Hepatocyte (in vitro differentiated cells): Measurements from ENCODE around the gene MAP2. TPM values are rescaled to one million over a fixed set of nuclear protein-coding genes. Genes with fewer than 3 reads are reported as not detected.

ENCODE experiments used
- DNase-seq: peaks from one replicate; pipeline ENCODE4 v3.0.0-alpha.2; 2016; ENCODE audit warnings: low spot score
- H2AFZ ChIP-seq: fragments of 200-600 bp; sonication (generic); 2 replicates; pipeline ENCODE4 v1.6.0; 2016; ENCODE audit warnings: antibody characterized with exemption, mild to moderate bottlenecking
- H3K27ac ChIP-seq: fragments of 200-600 bp; sonication (generic); 2 replicates; pipeline ENCODE4 v1.5.1; 2016; ENCODE audit warnings: mild to moderate bottlenecking
- H3K27me3 ChIP-seq: fragments of 200-600 bp; sonication (generic); 2 replicates; pipeline ENCODE4 v1.6.1; 2016
- H3K36me3 ChIP-seq: fragments of 200-600 bp; sonication (generic); replicated peaks from 2 replicates; pipeline ENCODE4 v1.5.1; 2016; ENCODE audit warnings: low read depth; ENCODE audit not compliant: insufficient read depth
- H3K4me1 ChIP-seq: fragments of 200-600 bp; sonication (generic); 2 replicates; pipeline ENCODE4 v1.5.1; 2016; ENCODE audit warnings: mild to moderate bottlenecking, moderate library complexity; ENCODE audit not compliant: insufficient read depth
- H3K4me2 ChIP-seq: fragments of 200-600 bp; sonication (generic); 2 replicates; pipeline ENCODE4 v1.6.0; 2016
- H3K4me3 ChIP-seq: fragments of 200-600 bp; sonication (generic); 2 replicates; pipeline ENCODE4 v1.5.1; 2016; ENCODE audit warnings: mild to moderate bottlenecking
- H3K79me2 ChIP-seq: fragments of 200-600 bp; sonication (generic); 2 replicates; pipeline ENCODE4 v1.6.0; 2017; ENCODE audit warnings: mild to moderate bottlenecking
- H3K9me2 ChIP-seq: fragments of 200-600 bp; sonication (generic); replicated peaks from 2 replicates; pipeline ENCODE4 v1.6.0; 2017; ENCODE audit warnings: mild to moderate bottlenecking; ENCODE audit not compliant: insufficient read depth
- H3K9me3 ChIP-seq: fragments of 200-600 bp; sonication (generic); 2 replicates; pipeline ENCODE4 v1.5.1; 2016; ENCODE audit warnings: low read depth, mild to moderate bottlenecking
- H4K20me1 ChIP-seq: fragments of 200-600 bp; sonication (generic); 2 replicates; pipeline ENCODE4 v1.6.0; 2016; ENCODE audit warnings: mild to moderate bottlenecking; ENCODE audit not compliant: insufficient read depth, poor library complexity, severe bottlenecking
- CTCF ChIP-seq: fragments of 200-600 bp; sonication (generic); IDR thresholded peaks from 2 replicates; pipeline ENCODE4 v1.5.1; 2016; ENCODE audit warnings: antibody characterized with exemption, mild to moderate bottlenecking; ENCODE audit not compliant: poor library complexity
- EZH2 ChIP-seq: fragments of 200-600 bp; sonication (generic); IDR thresholded peaks from 2 replicates; pipeline ENCODE4 v1.6.1; 2016; ENCODE audit warnings: antibody characterized with exemption, mild to moderate bottlenecking, borderline replicate concordance
- EZH2phosphoT487 ChIP-seq: fragments of 200-600 bp; sonication (generic); IDR thresholded peaks from one replicate; pipeline ENCODE4 v1.6.1; 2018; ENCODE audit warnings: antibody characterized with exemption, mild to moderate bottlenecking, low read depth, moderate library complexity; ENCODE audit not compliant: unreplicated experiment, severe bottlenecking
- WGBS: methylation state at CpG from one replicate; pipeline ENCODE4 v1.1.6; 2016; ENCODE audit warnings: low lambda C conversion rate; ENCODE audit errors: missing lambda C conversion rate; 5-methylcytosine and 5-hydroxymethylcytosine counted together
- polyA plus RNA-seq: library from polyadenylated mRNA; unstranded; fragments of >200 nt; fragmentation: Nextera tagmentation; extraction: Ambion mirVana; gene quantifications from 2 replicates; pipeline ENCODE4 v1.2.1, GENCODE V29; 2016
- total RNA-seq: library from RNA; depleted of rRNA; stranded (reverse); fragments of >200 nt; gene quantifications from 2 replicates; pipeline ENCODE4 v1.2.3, GENCODE V29; 2014

Gene MAP2
- total and polyA plus RNA-seq, 2 experiments from 2014 or later = 4.6 to 5.8 TPM

GRCh38 chr2:209501579-209501978 is 77.7 kb downstream of the MAP2 start:
- no peak overlapping the region for H3K4me2 ChIP-seq
- no peaks in the 10 kb centered on the region for H3K9me3 ChIP-seq
- no peaks in the 10 kb centered on the region for H3K79me2 ChIP-seq
- WGBS = 40% methylated on average over 2 of the region's 2 CpGs
- no peak overlapping the region for H3K27ac ChIP-seq
- H3K9me2 ChIP-seq = no peaks in the 10 kb centered on the region
- no peak overlapping the region for H2AFZ ChIP-seq
- no peaks in the 10 kb centered on the region for H3K4me1 ChIP-seq
- no peaks in the 10 kb centered on the region for H3K36me3 ChIP-seq
- no peak for DNase-seq
- no peaks in the 10 kb centered on the region for H3K27me3 ChIP-seq
- H4K20me1 ChIP-seq = no peaks in the 10 kb centered on the region
- TF ChIP-seq CTCF (no peak), EZH2phosphoT487 (no peak), EZH2 (no peak)
- no peak overlapping the region for H3K4me3 ChIP-seq

GRCh38 chr2:209505410-209505809 is 81.6 kb downstream of the MAP2 start:
- Histone ChIP-seq H3K27ac (no peak overlapping the region), H3K9me3 (no peaks in the 10 kb centered on the region), H3K27me3 (no peaks in the 10 kb centered on the region), H3K4me1 (no peaks in the 10 kb centered on the region), H3K4me2 (no peak overlapping the region), H3K4me3 (no peak overlapping the region), H3K36me3 (no peaks in the 10 kb centered on the region), H2AFZ (no peak overlapping the region), H4K20me1 (no peaks in the 10 kb centered on the region), H3K79me2 (no peaks in the 10 kb centered on the region), H3K9me2 (no peaks in the 10 kb centered on the region)
- no peak for TF ChIP-seq EZH2
- no peak for TF ChIP-seq CTCF
- no peak for TF ChIP-seq EZH2phosphoT487
- DNase-seq = no peak
- 78% methylated on average over 2 of the region's 2 CpGs for WGBS

DNA sequence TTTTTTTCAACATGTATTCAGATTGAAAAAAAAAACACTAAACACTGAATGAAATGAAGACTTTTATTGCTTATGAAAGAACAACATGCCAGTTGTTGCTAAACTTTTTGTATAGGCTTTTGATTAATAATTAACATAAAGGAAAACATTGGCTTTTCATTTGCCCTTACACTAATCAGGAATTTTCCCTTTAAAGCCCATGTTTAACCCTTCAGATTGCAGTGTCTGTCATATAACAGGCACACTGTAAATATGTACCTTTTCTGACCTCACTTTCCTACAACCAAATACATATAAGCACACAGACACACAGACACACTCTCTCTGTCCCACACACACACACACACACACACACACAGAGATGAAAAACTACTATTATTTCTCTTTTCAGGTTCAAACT is 84.4 kb downstream of the MAP2 start:
- Histone ChIP-seq H3K4me3 (no peak overlapping the region), H3K27ac (no peak overlapping the region), H3K4me2 (peak overlapping the region; percentile 5)

More for the DNA sequence above, 84.4 kb downstream of the MAP2 start:
- H3K79me2 ChIP-seq = no peaks in the 10 kb centered on the region
- TF ChIP-seq EZH2phosphoT487 = no peak
- TF ChIP-seq CTCF = no peak
- TF ChIP-seq EZH2 = no peak
- H3K4me1 ChIP-seq = no peaks in the 10 kb centered on the region
- no peaks in the 10 kb centered on the region for H4K20me1 ChIP-seq
- H2AFZ ChIP-seq = no peak overlapping the region
- no peaks in the 10 kb centered on the region for H3K36me3 ChIP-seq
- no peak for DNase-seq
- H3K9me2 ChIP-seq = no peaks in the 10 kb centered on the region
- H3K27me3 ChIP-seq = no peaks in the 10 kb centered on the region
- H3K9me3 ChIP-seq = no peaks in the 10 kb centered on the region
